Measurements from ENCODE around the gene EIF5AL1.
"Not testable (repeated sequence)": the region's sequence is repeated elsewhere in the genome, so short reads cannot be mapped to it uniquely, and the experiment has no call there.

GRCh38 chr10:79540930-79541329, 28.6 kb downstream of the EIF5AL1 start:
- TF ChIP-seq HDAC2 (IDR thresholded peaks at IDR 0.05); SP1 (IDR thresholded peaks at IDR 0.05; ENCODE audit: low read depth, low read length); POLR2A (IDR thresholded peaks at IDR 0.05; ENCODE audit: low read depth, low read length); ZNF217 (IDR thresholded peaks at IDR 0.05); EP300 (IDR thresholded peaks at IDR 0.05; ENCODE audit: borderline replicate concordance in 1 of 2, control insufficient read depth in 1 of 2, low read depth in 2 of 2, low read length in 2 of 2); ZZZ3 (IDR thresholded peaks at IDR 0.05; ENCODE audit: control insufficient read depth, insufficient read length, low read depth); TCF12 (IDR thresholded peaks at IDR 0.05; ENCODE audit: low read depth, low read length); CTCF (IDR thresholded peaks at IDR 0.05 in 2 of 3, conservative IDR thresholded peaks at IDR 0.05 in 1 of 3; ENCODE audit: control insufficient read depth in 2 of 3, extremely low read depth in 1 of 3, insufficient read depth in 1 of 3, low read depth in 3 of 3, low read length in 3 of 3); CHD2 (IDR thresholded peaks at IDR 0.05; ENCODE audit: borderline replicate concordance, low read depth, low read length); POLR2AphosphoS5 (IDR thresholded peaks at IDR 0.05; ENCODE audit: low read length); KAT2A (conservative IDR thresholded peaks at IDR 0.05; ENCODE audit: control insufficient read depth, low read depth, low read length); CEBPZ (IDR thresholded peaks at IDR 0.05; ENCODE audit: low read depth, low read length); RAD21 (IDR thresholded peaks at IDR 0.05; ENCODE audit: insufficient read depth, low read depth, low read length); BCL11A (IDR thresholded peaks at IDR 0.05; ENCODE audit: low read depth, low read length): not testable (repeated sequence)
